ENCODE measurements around the gene MST1. TPM values are rescaled to one million over a fixed set of nuclear protein-coding genes. Genes with fewer than 3 reads are reported as not detected.
"Not testable (repeated sequence)": the region's sequence is repeated elsewhere in the genome, so short reads cannot be mapped to it uniquely, and the experiment has no call there.

The MST1 gene
- total and polyA plus RNA-seq, 3 donors from 2014 or later: 60.3 to 73.4 (median 67.1) TPM

GRCh38 chr3:49688338-49689045 is 782 bp downstream of the MST1 start:
- intact Hi-C loops (cut with DNase I; ENCODE audit: low total_unique reads); H3K27me3 ChIP-seq; DNase-seq; H3K9me3 ChIP-seq; H3K36me3 ChIP-seq (ENCODE audit: low read depth, missing control alignments): not testable (repeated sequence)
- Histone ChIP-seq H3K4me3 (peak overlapping the region; percentile 89 to 98), H3K27ac (peak overlapping the region; percentile 77 to 82), H3K4me1 (peaks cover 11% of the 10 kb centered on the region)
- WGBS, 2 donors: 0 to 74% methylated on average over 1 to 7 of the region's 7 CpGs

GRCh38 chr3:49687424-49687795 is 1.9 kb downstream of the MST1 start:
- intact Hi-C loops (cut with DNase I; ENCODE audit: low total_unique reads); H3K36me3 ChIP-seq (ENCODE audit: low read depth, missing control alignments); H3K27me3 ChIP-seq; DNase-seq; H3K9me3 ChIP-seq; H3K27ac ChIP-seq; H3K4me3 ChIP-seq: not testable (repeated sequence)
- WGBS, 2 donors: 91 to 92% methylated on average over 9 to 12 of the region's 12 CpGs
- peaks cover 11% of the 10 kb centered on the region for H3K4me1 ChIP-seq

- intact Hi-C loops (cut with DNase I; ENCODE audit: low total_unique reads); H3K27me3 ChIP-seq; H3K36me3 ChIP-seq (ENCODE audit: low read depth, missing control alignments); H3K27ac ChIP-seq; H3K9me3 ChIP-seq: not testable (repeated sequence)
- Histone ChIP-seq H3K4me1 (peaks cover 11% of the 10 kb centered on the region), H3K4me3 (peak overlapping the region in 1 of 2 donors; percentile 43)
- WGBS, 2 donors: 14 to 23% methylated on average over 5 to 44 of the region's 44 CpGs
- DNase-seq: peak; percentile 60
Measured at GRCh38 chr3:49686769-49687423, 2.4 kb downstream of the MST1 start.

GRCh38 chr3:49686346-49686745 is 2.9 kb downstream of the MST1 start:
- DNase-seq; H3K27ac ChIP-seq; H3K9me3 ChIP-seq; H3K36me3 ChIP-seq (ENCODE audit: low read depth, missing control alignments); intact Hi-C loops (cut with DNase I; ENCODE audit: low total_unique reads); H3K27me3 ChIP-seq: not testable (repeated sequence)
- WGBS, 2 donors: 6% methylated on average over 21 of the region's 29 CpGs; no CpG with 5 or more reads in 1 of the 2 donors
- Histone ChIP-seq H3K4me3 (peak overlapping the region; percentile 13 to 43), H3K4me1 (peaks cover 11% of the 10 kb centered on the region)

DNA sequence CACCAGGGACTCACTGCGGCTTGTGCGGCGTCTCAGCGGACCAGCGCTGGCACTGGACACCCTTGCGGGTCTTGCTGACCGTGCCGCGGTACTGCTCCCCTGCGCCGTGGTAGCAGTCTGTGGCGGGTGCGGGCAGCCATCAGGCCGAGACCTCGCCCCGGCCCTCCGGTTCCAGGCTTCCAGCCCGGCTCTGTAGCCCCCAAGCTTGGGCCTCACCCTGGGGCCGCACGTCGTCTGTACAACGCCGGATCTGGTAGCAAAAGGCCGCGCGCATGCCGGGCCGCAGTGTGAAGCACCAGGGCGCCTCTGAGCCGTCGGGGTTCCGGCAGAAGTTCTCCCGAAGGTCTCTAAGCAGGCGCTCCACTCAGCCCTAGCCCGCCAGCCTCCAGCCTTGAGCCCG is 3.4 kb downstream of the MST1 start:
- H3K4me3 ChIP-seq: peak overlapping the region in 1 of 2 donors; percentile 43
- H3K4me1 ChIP-seq; H3K27me3 ChIP-seq; intact Hi-C loops (cut with DNase I; ENCODE audit: low total_unique reads); H3K9me3 ChIP-seq; DNase-seq; H3K36me3 ChIP-seq (ENCODE audit: low read depth, missing control alignments); H3K27ac ChIP-seq: not testable (repeated sequence)
- 19 to 56% methylated on average over 6 to 18 of the region's 36 CpGs for WGBS, 2 donors

- intact Hi-C loops (cut with DNase I; ENCODE audit: low total_unique reads); H3K9me3 ChIP-seq; H3K27ac ChIP-seq; DNase-seq; H3K27me3 ChIP-seq; H3K36me3 ChIP-seq (ENCODE audit: low read depth, missing control alignments); H3K4me1 ChIP-seq; H3K4me3 ChIP-seq: not testable (repeated sequence)
- 82 to 93% methylated on average over 8 to 10 of the region's 10 CpGs for WGBS, 2 donors
Measured at GRCh38 chr3:49685103-49685502, 4.2 kb downstream of the MST1 start.

DNA sequence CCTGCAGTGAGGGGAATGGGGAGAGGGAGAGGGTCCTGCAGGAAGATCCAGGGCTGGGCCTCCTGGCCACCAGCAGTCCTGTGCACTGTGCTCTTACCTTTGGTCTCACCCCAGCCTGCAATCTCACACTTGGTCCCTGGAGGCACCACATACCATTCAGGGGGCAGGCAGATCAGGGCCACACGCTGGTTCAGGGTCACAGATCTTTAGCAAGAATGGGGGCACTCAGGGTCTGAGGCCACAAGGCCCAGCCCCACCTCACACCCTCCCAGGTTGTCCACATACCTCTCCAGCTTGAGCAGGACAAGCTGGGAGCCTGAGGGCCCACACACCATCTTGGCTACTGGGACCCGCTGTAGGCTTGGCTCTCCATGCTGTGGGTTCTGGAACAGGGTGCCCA is 4.8 kb downstream of the MST1 start:
- H3K27ac ChIP-seq; H3K4me3 ChIP-seq; H3K9me3 ChIP-seq; intact Hi-C loops (cut with DNase I; ENCODE audit: low total_unique reads); DNase-seq; H3K27me3 ChIP-seq; H3K36me3 ChIP-seq (ENCODE audit: low read depth, missing control alignments); H3K4me1 ChIP-seq: not testable (repeated sequence)
- WGBS, 2 donors: 89% methylated on average over 2 of the region's 2 CpGs; no CpG with 5 or more reads in 1 of the 2 donors

- intact Hi-C loops (cut with DNase I; ENCODE audit: low total_unique reads): no loop called here
- no peak overlapping the region for H3K27ac ChIP-seq
- TF ChIP-seq CTCF (IDR thresholded peaks at IDR 0.05): no peak
- no peak for TF ChIP-seq POLR2A (IDR thresholded peaks at IDR 0.05)
- WGBS, 2 donors: 79 to 100% methylated on average over 1 to 6 of the region's 6 CpGs
- no peaks in the 10 kb centered on the region for H3K36me3 ChIP-seq (ENCODE audit: low read depth, missing control alignments)
- H3K9me3 ChIP-seq: no peaks in the 10 kb centered on the region
- H3K4me3 ChIP-seq: no peak overlapping the region
- H3K4me1 ChIP-seq: no peaks in the 10 kb centered on the region
- DNase-seq: no peak
- no peaks in the 10 kb centered on the region for H3K27me3 ChIP-seq
Measured at GRCh38 chr3:49683162-49683561, 6.1 kb downstream of the MST1 start.
